ENCODE data around the gene TTC6. TPM values are rescaled to one million over a fixed set of nuclear protein-coding genes. Genes with fewer than 3 reads are reported as not detected.
"Not testable (repeated sequence)": the region's sequence is repeated elsewhere in the genome, so short reads cannot be mapped to it uniquely, and the experiment has no call there.

TTC6 gene
- total RNA-seq, 2 donors from 2014 or later = 8.1 to 11.0 TPM

DNA sequence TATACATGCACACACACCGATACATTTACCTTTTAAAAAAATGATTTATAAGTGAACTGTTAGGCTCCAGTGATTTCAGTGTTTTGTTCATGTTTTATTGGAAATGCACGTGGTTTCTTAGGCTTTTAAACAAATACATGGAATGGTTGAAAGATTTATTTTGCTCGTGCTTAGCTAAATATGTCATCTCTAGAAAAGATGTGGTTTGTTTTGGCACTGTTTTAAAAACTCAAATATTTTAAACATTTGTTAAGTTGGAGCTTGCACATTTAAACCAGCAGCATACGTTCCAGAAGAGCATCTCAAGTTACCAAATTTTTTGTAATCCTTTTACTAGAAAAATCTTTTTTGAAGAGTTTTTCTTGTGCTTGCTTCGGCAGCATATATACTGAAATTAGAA lies 44.9 kb upstream of the TTC6 start:
- peaks cover 23% of the 10 kb centered on the region for H3K9me3 Mint-ChIP-seq
- H3K27me3 Mint-ChIP-seq (ENCODE audit: insufficient read depth) = no peaks in the 10 kb centered on the region
- DNase-seq = no peak
- Histone ChIP-seq H3K36me3 (ENCODE audit: control insufficient read depth, insufficient read depth, low read length) (no peaks in the 10 kb centered on the region), H3K4me3 (ENCODE audit: low read length) (no peak overlapping the region), H3K27ac (ENCODE audit: low read depth, low read length) (no peak overlapping the region), H3K9ac (ENCODE audit: extremely low read depth, low read length, poor library complexity, severe bottlenecking) (no peak overlapping the region), H3K4me1 (ENCODE audit: control insufficient read depth, insufficient read depth, low read length) (peaks cover 5% of the 10 kb centered on the region), H3K27me3 (ENCODE audit: control insufficient read depth, insufficient read depth, low read length, poor library complexity, severe bottlenecking) (no peaks in the 10 kb centered on the region), H3K9me3 (ENCODE audit: control insufficient read depth, low read length) (peaks cover 24% of the 10 kb centered on the region)
- no peak overlapping the region for H3K4me3 Mint-ChIP-seq
- no peak overlapping the region for H3K27ac Mint-ChIP-seq
- peaks cover 8% of the 10 kb centered on the region for H3K36me3 Mint-ChIP-seq (ENCODE audit: low read depth)
- 88 to 89% methylated on average over 1 to 3 of the region's 5 CpGs for WGBS, 2 experiments (ENCODE audit: insufficient coverage in 1 of 2, insufficient read length in 1 of 2)
- TF ChIP-seq, protein P1, sequence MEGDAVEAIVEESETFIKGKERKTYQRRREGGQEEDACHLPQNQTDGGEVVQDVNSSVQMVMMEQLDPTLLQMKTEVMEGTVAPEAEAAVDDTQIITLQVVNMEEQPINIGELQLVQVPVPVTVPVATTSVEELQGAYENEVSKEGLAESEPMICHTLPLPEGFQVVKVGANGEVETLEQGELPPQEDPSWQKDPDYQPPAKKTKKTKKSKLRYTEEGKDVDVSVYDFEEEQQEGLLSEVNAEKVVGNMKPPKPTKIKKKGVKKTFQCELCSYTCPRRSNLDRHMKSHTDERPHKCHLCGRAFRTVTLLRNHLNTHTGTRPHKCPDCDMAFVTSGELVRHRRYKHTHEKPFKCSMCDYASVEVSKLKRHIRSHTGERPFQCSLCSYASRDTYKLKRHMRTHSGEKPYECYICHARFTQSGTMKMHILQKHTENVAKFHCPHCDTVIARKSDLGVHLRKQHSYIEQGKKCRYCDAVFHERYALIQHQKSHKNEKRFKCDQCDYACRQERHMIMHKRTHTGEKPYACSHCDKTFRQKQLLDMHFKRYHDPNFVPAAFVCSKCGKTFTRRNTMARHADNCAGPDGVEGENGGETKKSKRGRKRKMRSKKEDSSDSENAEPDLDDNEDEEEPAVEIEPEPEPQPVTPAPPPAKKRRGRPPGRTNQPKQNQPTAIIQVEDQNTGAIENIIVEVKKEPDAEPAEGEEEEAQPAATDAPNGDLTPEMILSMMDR (conservative IDR thresholded peaks at IDR 0.05) = no peak
- peaks cover 5% of the 10 kb centered on the region for H3K4me1 Mint-ChIP-seq

DNA sequence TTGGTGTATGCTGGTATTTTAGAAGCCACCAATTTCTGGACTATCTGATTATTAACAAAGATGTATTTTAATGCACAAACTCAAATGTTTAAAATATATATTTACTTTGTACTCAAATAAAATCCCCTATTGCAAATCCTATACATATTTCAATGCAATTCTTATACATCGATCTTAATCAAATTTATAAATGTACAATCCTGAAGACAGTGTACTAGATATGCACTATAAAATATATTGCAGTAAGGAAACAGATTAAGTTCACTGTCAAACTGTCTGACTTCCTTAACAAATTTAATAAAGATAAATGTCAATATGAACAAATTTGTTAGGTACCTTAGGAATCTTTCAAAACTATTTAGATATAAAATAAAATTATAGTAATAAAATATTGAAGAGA lies 44.3 kb upstream of the TTC6 start:
- 100% methylated on average over 1 of the region's 1 CpG; no CpG with 5 or more reads in 1 of the 2 experiments for WGBS, 2 experiments (ENCODE audit: insufficient coverage in 1 of 2, insufficient read length in 1 of 2)
- H3K27ac ChIP-seq (ENCODE audit: low read depth, low read length) = no peak overlapping the region
- Mint-ChIP-seq H3K27ac (no peak overlapping the region), H3K9me3 (peaks cover 26% of the 10 kb centered on the region), H3K4me3 (no peak overlapping the region), H3K36me3 (ENCODE audit: low read depth) (peaks cover 8% of the 10 kb centered on the region), H3K4me1 (peaks cover 5% of the 10 kb centered on the region), H3K27me3 (ENCODE audit: insufficient read depth) (no peaks in the 10 kb centered on the region)
- no peak overlapping the region for H3K4me3 ChIP-seq (ENCODE audit: low read length)
- no peak overlapping the region for H3K9ac ChIP-seq (ENCODE audit: extremely low read depth, low read length, poor library complexity, severe bottlenecking)
- TF ChIP-seq, protein P1 (conservative IDR thresholded peaks at IDR 0.05) = no peak
- no peaks in the 10 kb centered on the region for H3K36me3 ChIP-seq (ENCODE audit: control insufficient read depth, insufficient read depth, low read length)
- H3K27me3 ChIP-seq (ENCODE audit: control insufficient read depth, insufficient read depth, low read length, poor library complexity, severe bottlenecking) = no peaks in the 10 kb centered on the region
- H3K9me3 ChIP-seq (ENCODE audit: control insufficient read depth, low read length) = peaks cover 24% of the 10 kb centered on the region
- no peak for DNase-seq
- H3K4me1 ChIP-seq (ENCODE audit: control insufficient read depth, insufficient read depth, low read length) = peaks cover 5% of the 10 kb centered on the region

DNA sequence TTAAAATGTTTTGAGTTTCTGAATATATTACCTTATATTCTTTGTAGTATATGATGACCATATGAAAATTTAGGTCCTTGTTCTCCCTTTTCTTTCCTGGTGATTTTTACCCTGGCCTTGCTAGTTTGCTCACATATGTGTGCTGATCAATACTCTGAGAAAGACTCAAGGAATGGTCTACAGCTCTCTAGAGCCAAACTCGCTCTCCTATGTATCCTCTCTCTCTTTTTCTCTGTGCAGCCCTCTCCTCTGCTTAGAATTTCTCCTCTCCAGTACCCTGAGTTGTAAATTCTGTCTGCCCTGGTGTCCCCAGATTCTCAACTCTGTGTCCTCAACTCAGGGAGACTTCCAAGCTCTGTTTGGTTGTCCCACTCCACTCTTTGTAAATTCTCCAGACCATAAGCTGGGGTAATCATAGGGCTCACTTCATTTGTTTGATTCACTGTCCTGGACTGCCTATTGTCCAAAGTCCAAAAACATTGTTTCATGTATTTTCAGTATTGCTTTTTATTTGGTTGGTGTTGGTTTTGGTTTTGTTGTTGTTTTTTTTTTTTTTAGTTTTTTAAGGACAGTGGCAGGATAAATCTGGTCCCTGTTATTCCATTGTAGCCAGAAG lies 41.4 kb upstream of the TTC6 start:
- TF ChIP-seq, protein P1 (conservative IDR thresholded peaks at IDR 0.05) = no peak
- peaks cover 3% of the 10 kb centered on the region for H3K4me1 ChIP-seq (ENCODE audit: control insufficient read depth, insufficient read depth, low read length)
- peaks cover 40% of the 10 kb centered on the region for H3K9me3 ChIP-seq (ENCODE audit: control insufficient read depth, low read length)
- 87 to 100% methylated on average over 1 of the region's 1 CpG for WGBS, 2 experiments (ENCODE audit: insufficient coverage in 1 of 2, insufficient read length in 1 of 2)
- no peaks in the 10 kb centered on the region for H3K36me3 ChIP-seq (ENCODE audit: control insufficient read depth, insufficient read depth, low read length)
- no peak overlapping the region for H3K4me3 ChIP-seq (ENCODE audit: low read length)
- no peak overlapping the region for H3K9ac ChIP-seq (ENCODE audit: extremely low read depth, low read length, poor library complexity, severe bottlenecking)
- Mint-ChIP-seq H3K27ac (no peak overlapping the region), H3K4me3 (no peak overlapping the region), H3K4me1 (peaks cover 4% of the 10 kb centered on the region), H3K9me3 (peaks cover 45% of the 10 kb centered on the region), H3K27me3 (ENCODE audit: insufficient read depth) (no peaks in the 10 kb centered on the region), H3K36me3 (ENCODE audit: low read depth) (peaks cover 14% of the 10 kb centered on the region)
- H3K27me3 ChIP-seq (ENCODE audit: control insufficient read depth, insufficient read depth, low read length, poor library complexity, severe bottlenecking) = no peaks in the 10 kb centered on the region
- no peak overlapping the region for H3K27ac ChIP-seq (ENCODE audit: low read depth, low read length)
- no peak for DNase-seq

DNA sequence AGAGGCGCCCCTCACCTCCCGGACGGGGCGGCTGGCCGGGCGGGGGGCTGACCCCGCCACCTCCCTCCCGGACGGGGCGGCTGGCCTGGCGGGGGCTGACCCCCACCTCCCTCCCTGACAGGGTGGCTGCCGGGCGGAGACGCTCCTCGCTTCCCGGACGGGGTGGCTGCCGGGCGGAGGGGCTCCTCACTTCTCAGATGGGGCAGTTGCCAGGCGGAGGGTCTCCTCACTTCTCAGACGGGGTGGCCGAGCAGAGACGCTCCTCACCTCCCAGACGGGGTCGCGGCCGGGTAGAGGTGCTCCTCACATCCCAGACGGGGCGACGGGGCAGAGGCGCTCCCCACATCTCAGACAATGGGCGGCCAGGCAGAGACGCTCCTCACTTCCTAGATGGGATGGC lies 39.8 kb upstream of the TTC6 start:
- DNase-seq; H3K36me3 ChIP-seq (ENCODE audit: control insufficient read depth, insufficient read depth, low read length); H3K4me3 ChIP-seq (ENCODE audit: low read length); H3K27ac Mint-ChIP-seq; H3K9ac ChIP-seq (ENCODE audit: extremely low read depth, low read length, poor library complexity, severe bottlenecking); H3K27me3 ChIP-seq (ENCODE audit: control insufficient read depth, insufficient read depth, low read length, poor library complexity, severe bottlenecking); H3K27me3 Mint-ChIP-seq (ENCODE audit: insufficient read depth); H3K4me3 Mint-ChIP-seq; H3K4me1 ChIP-seq (ENCODE audit: control insufficient read depth, insufficient read depth, low read length); H3K27ac ChIP-seq (ENCODE audit: low read depth, low read length): not testable (repeated sequence)
- peaks cover 14% of the 10 kb centered on the region for H3K4me1 Mint-ChIP-seq
- H3K9me3 Mint-ChIP-seq = peaks cover 45% of the 10 kb centered on the region
- H3K9me3 ChIP-seq (ENCODE audit: control insufficient read depth, low read length) = peaks cover 40% of the 10 kb centered on the region
- 68% methylated on average over 10 of the region's 33 CpGs; no CpG with 5 or more reads in 1 of the 2 experiments for WGBS, 2 experiments (ENCODE audit: insufficient coverage in 1 of 2, insufficient read length in 1 of 2)
- peaks cover 14% of the 10 kb centered on the region for H3K36me3 Mint-ChIP-seq (ENCODE audit: low read depth)

Data from endodermal cell (in vitro differentiated cells).